Ramos (cell line): ENCODE results near the gene ESR2.

Experiments
- in situ Hi-C: fragments of 300-500 bp; cut with MboI; formaldehyde crosslinking; loops from one replicate; pipeline ENCODE4 v1.14.3; 2022; ENCODE audit warnings: low sequenced_read_pairs; ENCODE audit not compliant: unreplicated experiment

ESR2 gene

DNA sequence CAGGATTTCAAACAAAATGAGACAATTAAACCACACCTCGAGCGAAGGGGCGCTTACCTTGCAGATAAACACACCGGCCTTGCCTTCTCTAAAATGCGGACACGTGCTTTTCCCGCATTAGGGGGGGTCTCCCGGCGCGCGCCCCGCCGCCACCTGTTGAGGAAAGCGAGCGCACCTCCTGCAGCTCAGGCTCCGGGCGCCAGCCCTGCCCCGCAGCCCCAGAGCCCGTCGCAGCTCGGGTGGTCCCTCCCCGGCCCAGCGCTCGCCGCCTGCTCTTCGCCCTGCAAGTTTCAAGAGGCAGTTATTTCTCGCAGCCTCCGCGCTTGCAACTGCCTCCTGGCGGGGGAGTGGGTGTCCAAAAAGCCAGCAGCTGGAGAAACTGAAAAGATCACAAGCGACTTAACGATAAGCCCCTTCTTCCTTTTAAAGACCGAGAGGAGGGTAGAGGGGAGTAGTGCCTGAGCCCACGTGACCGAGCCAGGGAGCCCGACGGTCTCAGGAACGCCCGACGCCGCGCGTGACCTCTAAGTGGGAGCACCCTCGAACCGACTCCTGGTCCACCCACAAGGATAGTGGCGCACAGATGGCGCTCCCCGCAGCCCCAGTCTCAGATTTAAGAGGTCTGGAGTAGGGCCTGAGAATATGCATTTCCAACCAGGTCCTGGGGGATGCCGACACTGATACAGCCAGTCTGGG is at the start of gene ESR2:
ESR2 (minus strand) TSS at position 396 of the 696 bp plus-strand sequence. CDS start 11,386 bp downstream, outside the sequence.
- in situ Hi-C loops: no loop called here

DNA sequence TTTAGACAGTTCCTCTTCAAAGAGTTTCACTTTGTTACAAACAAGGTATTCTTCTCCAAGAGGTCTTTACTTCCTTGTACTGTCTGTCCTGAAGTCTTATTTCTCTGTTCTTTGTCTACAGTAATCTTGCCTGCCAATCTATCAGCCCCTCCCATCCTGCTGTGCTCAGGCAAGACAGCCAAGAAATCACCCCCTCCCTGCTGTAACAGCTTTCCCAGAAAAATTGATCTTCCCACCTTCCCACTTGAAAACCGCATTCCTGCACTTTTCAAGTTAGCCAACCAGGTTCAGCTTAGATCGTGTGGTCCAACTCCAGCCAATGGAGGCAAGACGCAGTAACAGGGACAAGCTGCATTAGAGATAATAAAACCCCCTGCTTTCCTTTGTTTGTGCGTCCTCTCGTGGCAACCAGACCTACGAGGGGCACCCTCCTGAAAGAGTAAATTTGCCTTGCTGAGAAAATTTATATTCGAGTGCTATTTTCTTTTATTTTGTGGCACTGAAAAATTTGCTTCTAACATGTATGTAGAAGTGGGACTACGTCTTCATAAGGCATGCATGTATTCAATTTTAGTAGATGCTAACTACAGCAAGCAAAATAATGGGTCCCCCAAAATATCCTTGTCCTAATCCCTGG is 46.5 kb upstream of the ESR2 start:
- in situ Hi-C loops: loop anchor here (5.0 to 10.0 kb wide), 3 partner anchors 134 to 424 kb away; no protein-coding TSS in a partner anchor

DNA sequence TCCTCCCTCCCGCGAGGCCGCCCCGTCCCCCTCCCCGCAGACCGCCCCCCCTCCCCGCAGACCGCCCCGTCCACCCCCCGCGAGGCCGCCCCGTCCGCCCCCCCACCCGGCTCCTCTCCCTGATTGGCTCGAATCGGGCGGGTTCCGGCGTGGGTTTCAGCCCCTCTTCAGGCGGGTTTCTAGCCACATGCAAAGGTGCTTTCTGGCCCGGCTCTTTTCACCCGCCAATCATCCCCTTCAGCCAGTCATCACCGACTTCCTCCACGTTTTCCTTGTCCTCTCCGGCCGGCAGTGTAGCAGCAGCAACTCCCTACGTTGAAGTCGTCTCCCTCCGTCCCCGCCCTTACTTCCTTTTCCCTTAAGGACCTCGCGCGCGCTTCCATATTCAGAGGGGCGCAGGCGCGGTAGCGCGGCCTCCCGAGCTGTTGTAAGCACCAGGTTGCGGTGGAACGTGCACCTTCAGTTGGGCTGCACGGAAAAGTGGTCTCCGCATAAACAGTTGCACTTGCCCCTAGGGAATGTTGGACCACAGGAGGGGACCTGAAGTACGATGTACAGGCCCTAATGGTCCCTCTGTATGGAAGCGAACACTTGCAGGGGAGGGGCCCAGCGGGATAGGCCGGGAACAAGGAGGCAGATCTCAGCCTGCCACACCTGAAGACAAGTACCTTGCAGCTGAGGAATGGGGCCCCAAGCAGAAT is 44.6 kb upstream of the ESR2 start:
- in situ Hi-C loops: no loop called here

DNA sequence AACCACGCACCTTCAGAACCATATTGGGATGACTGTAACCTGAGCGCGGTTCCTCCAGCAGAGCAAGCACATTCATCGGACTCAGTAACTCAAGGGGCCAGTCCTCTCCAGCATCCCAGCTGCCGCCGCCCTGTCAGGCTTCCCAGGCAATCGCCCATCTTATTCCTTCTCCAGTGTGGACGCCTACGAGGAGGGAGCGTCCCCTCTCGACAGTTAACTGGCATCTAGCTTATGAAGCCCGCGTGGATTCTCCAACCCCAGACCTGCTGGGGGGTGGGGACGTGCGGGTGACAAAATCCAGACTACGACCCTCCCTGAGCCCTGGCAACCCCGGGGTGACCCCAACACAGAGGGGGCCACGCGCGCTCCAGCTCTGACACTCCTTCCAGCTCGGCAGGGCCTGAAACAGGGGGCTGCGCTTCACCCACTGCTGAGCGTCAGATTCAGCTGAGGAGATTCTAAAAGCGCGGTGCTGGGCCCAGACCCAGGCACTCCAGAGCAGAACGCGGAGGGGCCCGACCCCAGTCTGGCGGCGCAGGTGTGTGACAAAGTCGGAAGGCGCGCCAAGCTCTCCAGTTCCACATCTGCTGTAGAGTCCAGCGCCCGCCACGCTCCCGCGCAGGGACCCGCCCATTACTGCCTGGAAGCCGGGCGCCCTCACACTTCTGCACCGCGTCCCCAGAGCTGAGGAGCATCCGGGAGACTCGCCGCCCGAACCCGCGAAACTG is 43.9 kb upstream of the ESR2 start:
- in situ Hi-C loops: no loop called here

DNA sequence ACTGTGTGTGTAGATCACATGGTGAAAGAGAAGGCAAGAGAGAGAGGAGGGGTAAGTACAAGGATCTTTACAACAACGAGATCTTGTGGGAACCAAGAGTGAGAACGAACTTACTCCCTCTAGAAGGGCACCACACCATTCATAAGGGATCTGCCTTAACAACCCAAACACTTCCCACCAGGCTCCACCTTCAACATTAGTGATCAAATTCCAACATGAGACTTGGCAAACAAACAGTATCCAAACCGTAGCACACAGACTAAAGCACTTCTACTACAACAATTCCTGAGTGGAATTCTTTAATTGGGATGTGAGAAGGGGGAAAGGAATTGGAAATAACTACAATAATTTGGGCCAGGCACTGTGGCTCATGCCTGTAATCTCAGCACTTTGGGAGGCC is 35.0 kb upstream of the ESR2 start:
- in situ Hi-C loops: no loop called here

DNA sequence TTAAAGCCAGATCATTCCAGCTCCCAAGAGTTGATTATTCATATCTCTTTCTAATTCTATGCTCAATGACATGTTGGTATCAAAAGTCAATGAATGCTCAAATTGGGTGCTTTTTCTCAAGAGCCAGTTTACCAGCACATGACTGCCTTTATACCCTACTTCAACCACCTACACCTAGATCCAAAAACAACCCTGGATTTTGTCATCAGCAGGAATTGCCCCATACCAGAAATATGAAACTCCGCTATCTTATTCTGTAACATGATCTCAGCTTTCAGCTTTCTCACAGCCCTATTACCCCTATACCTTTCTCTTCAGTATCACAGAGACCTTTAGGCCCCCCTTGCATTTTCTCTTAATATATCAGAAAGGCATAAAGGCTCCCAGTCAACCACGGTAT is 32.3 kb upstream of the ESR2 start:
- in situ Hi-C loops: no loop called here

DNA sequence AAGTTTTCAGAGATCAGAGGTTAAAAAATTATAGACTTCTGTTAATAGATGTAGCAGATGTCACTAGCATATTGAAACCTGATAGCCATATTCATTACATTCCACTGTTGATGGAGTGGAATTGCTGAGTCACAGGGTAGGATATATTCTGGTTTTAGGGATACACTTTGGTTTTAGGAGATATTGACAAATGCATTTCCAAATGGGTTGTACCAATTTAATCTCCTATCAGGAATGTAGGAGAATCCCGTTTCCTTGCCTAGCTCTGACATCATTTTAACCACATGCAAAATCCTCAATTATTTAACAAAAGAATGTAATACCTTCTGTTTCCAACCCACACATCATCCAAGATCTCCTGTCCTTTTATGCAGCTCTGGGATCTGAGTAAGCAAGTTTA is 30.7 kb upstream of the ESR2 start:
- in situ Hi-C loops: loop anchor here (25.0 kb wide), 1 partner anchor 938 kb away; no protein-coding TSS in a partner anchor

DNA sequence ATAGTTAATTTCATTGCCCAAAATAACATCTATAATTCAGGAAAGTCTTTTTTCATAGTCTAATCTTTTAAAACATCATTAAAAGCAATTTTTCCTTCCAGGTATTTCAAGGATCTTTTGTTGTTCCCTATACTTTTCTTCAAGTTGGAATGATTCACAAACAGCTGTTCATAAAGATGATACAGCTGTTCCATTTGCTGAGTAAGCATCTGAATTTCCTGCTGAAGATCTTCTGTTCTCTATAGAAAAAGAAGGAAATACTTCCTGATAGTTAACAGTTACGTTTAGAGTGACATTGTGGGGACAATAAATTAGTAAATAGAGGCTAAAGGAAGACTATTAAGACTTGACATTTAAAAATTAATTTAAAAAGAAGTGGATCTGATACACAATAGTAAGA is 30.3 kb upstream of the ESR2 start:
- in situ Hi-C loops: loop anchor here (25.0 kb wide), 1 partner anchor 937 kb away; no protein-coding TSS in a partner anchor

DNA sequence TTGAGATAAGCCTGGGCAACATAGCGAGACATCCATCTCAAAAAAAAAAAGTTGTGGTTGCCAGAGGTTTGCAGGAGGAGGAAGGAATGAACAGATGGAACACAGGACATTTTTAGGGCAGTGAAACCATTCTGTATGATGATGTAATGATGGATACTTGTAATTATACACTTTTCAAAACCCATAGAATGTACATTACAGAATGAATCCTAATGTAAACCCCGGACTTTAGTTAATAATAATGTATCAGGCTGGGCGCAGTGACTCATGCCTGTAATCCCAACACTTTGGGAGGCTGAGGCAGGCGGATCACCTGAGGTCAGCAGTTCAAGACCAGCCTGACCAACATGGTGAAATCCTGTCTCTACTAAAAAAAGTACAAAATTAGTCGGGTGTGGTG is 26.2 kb upstream of the ESR2 start:
- in situ Hi-C loops: loop anchor here (25.0 kb wide), 1 partner anchor 933 kb away; no protein-coding TSS in a partner anchor

DNA sequence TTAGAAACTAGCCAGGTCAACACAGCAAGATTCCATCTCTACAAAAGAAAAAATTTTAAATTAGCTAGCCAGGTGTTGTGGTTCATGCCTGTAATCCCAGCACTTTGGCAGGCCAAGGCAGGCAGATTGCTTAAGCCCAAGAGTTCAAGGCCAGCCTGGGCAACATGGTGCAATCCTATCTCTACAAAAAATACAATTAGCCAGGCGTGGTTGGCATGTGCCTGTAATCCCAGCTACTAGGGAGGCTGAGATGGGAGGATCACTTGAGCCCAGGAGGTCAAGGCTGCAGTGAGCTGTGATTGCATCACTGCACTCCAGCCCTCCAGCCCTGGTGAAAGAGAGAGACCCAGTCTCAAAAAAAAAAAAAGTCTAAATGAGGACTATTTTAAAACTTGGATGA is 24.5 kb upstream of the ESR2 start:
- in situ Hi-C loops: loop anchor here (25.0 kb wide), 1 partner anchor 931 kb away; no protein-coding TSS in a partner anchor

DNA sequence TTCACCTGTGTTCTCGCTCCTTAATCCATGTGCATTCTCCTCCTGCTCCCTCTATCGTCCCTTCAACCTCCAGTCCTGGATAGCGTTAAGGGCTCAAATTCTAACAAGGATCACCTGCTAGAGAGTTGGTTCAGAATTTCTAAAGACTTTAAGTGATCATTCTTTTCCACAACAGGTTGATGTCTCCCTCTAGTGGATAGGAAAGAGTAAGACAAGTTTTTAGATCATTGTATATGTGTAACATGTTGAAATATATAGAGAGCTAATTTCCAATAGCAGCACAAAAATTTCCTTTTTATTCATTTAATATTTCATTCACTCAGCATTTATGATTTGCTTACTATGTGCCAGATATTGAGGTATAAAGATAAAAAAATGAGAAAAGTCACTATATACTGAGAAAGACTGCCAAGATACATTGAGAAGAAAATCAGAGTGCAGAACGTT is 9.3 kb upstream of the ESR2 start:
- in situ Hi-C loops: loop anchor here (5.0 to 25.0 kb wide), 2 partner anchors 516 to 916 kb away; no protein-coding TSS in a partner anchor

DNA sequence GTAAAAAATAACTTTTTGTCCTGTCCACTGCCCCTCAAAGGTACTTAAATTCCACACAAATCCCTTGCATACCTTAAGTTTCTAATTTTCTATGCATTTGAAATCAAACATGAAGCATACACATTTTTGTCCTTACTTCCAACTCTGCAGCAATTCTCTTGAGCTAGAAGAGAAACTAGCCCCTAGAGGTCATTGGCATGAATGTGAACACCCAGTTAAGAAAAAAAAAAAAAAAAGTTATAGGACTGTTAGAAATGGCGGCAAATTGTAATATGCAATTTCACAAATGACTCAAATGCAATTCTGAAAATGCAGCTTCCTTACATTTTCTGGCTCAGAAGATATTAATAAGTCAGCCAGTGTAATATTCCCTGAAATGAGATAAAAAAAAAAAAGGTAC is 4.6 kb upstream of the ESR2 start:
- in situ Hi-C loops: no loop called here

DNA sequence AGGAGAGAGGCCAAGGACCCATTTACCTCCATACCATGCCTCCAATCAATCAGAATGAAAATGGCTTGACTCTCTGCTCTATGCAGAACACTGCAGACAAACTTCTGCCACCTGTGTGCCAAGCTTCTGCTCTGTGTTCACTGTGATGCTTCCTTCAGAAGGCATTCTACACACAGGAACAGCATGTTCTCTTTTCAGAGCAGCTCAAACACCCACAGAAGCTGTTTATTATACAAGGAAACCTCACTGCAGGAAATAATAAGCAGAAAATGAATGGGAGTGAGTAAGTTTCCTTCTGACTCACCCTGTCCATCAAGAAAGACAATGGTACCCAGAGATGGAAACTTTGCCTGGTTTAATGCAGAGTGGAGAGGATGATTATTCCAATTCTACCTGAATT is 2.4 kb upstream of the ESR2 start:
- in situ Hi-C loops: no loop called here

DNA sequence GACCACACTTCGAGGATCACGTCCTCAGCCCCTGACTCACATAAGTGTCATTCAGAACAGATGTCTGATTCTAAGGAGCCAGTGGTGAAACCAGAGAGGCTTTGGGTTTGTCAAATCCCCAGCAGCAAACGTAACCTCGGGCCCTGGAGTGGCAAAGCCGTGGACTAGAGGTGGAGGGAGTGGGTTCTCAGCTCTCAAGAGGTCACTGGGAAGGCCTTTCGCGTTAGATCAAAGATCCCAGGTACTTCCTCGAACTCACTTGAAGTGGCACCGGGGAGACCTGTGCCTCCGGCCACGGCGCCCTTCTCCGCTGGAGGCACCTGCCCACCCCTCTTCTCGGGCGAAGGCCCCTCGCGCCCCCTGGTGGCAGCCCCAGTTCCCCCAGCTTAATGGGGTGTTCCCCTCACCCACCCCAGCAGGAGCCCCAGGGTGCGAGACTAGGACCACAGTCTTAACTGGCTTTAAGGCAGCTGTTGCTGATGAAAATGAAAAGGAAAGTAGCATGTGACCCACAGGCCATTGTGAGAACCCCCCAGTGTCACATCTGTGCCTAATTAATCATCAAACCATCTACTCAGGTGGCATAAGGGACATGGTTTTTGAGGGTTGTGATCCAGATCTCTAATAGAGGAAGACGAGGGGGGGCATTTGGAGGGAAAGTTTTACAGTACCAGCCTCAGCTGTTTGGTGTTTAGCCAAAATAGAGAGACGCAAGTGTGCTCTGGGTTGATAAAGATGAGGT is 672 bp upstream of the ESR2 start:
- in situ Hi-C loops: no loop called here

DNA sequence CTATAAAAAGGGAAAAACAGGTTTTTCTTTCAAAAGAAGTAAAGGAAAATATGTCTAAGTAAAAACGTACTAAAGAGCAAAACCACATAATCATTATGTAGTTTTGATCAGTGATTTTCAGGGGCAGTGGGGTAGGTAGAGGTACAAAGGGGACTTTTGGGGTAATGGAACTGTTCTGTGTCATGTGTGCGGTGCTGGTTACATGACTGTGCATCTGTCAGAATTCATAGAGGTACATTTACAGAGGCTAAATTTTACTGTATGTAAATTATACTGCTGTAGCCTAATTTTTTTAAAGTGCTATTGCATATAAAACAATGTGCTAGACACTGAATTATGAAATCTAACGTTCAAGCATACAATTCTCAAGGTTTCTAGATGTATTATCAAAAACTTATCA is 2.0 kb downstream of the ESR2 start:
- in situ Hi-C loops: no loop called here

DNA sequence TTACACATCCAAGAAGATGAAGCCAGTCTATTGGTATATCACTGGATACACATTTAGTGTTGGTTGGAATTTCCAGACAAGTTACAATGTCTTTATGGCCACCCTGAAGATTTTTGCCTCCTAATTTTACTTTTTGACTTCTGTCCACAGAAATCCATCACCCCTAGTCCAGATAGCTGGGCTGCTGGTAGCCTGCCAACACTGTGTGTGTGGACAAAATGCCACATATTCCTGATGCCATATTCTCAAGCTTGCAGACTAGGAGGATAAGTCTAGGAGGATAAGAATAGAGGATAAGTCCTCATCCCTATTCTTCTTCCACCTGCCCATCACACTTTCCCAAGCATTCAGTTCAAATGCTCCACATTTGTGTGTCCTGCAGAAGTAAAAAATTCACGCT is 4.6 kb downstream of the ESR2 start:
- in situ Hi-C loops: no loop called here

DNA sequence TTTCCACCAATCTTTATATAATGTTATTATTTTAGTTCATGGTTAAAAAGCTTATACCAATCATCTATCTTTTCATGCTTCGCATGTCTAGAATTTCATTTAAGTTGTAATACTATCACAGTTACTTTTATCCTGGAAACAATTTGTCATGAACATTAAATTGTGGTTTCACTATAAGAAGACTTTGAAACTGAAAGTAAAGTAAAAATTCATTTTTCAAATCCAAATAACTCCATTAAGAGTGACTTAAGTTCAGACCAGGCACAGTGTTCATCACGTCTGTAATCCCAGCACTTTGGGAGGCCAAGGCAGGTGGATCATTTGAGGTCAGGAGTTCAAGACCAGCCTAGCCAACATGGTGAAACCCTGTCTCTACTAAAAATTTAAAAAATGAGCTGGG is 12.4 kb downstream of the ESR2 start:
- in situ Hi-C loops: no loop called here

DNA sequence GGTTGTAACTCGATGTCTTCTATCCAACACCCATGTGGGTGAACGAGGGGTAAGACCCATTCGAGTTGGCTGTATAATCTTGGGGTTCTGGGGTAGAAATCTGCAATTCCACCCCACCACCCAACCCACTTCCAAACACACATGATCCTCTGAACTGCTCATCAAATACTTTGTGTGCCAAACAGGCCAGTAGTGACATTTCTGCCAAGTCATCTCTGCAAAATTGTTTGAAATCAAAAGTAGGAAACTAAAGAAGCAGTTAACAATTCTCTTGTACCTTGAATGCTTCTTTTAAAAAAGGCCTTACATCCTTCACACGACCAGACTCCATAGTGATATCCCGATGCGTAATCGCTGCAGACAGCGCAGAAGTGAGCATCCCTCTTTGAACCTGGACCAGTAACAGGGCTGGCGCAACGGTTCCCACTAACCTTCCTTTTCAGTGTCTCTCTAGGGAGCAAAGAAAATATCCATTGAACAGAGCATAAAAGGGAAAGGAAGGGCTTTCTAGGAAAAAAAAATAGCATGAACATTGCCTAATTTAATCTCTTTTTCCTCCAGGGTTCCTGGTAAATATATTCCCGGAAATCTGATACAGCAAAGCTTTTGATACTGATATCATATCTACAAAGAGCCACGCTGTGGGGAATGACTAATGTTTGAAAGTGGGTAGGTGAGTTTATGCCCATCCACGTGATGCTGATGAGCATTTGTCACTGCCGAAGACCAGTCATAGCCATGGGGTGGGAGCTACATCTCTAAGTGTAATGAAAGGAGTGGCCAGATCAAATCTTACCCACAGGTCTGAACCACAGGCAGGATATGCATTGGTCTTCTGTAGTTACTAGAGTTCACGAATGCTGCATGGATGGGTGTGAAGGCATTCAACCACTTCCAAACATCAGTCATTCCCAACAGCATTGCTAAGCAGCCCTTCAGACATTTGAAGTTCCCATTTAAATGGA is 14.2 kb downstream of the ESR2 start:
- in situ Hi-C loops: no loop called here

DNA sequence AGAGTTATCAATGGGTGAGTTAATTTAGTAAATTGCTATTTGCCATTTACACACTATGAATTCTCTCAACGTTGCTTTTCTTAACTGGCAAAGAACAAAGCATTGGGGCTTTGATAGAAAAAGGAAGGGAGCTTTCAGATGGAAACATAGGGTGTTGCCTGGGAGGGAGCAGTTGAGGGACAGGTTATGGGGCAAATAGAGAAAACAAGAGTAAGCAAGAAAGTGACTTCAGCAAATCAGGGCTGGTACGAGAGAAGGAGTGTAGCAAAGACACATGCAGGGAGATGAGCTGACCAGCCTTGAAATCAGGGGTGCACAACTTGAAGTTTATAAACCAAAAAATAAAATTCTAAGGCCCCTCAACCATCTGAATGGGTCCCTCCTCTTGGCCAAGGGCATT is 15.7 kb downstream of the ESR2 start:
- in situ Hi-C loops: no loop called here
